H1 (cell line): Measurements from ENCODE around the gene ABCD1. TPM values are rescaled to one million over a fixed set of nuclear protein-coding genes. Genes with fewer than 3 reads are reported as not detected.
A peak's percentile ranks its signal among the peaks of the same experiment; 100 is the strongest.

ENCODE experiments used
- CTCF ChIA-PET: fragments of 300-600 bp; sonication (Branson Sonifier 250); formaldehyde crosslinking; loops from one replicate; lab custom pipeline; 2021; ENCODE audit not compliant: partially characterized antibody; lab: Charles Lee
- POLR2A ChIA-PET: fragments of 300-600 bp; sonication (Branson Sonifier 250); formaldehyde crosslinking; loops from one replicate; lab custom pipeline; 2021; ENCODE audit warnings: inconsistent platforms; ENCODE audit not compliant: partially characterized antibody; lab: Charles Lee
- DNase-seq, 2 experiments: peaks; one replicate each; pipeline versions ENCODE4 v3.0.0 to v3.0.0-alpha.2; 2010 to 2022; ENCODE audit warnings: low spot score in 2 of 2, low read depth in 1 of 2, mixed read lengths in 1 of 2
- FAIRE-seq: peaks from 2 replicates; lab custom pipeline; 2011; peaks lifted over from hg19 to GRCh38; lab: Jason Lieb, UNC
- H2AFZ ChIP-seq: 2 replicates; pipeline ENCODE4 v1.8.1; 2012; ENCODE audit warnings: low read length, inconsistent platforms
- H2AK5ac ChIP-seq: 2 replicates; pipeline ENCODE4 v1.6.1; 2013; ENCODE audit warnings: low read depth, low read length
- H2BK120ac ChIP-seq: replicated peaks from 2 replicates; pipeline ENCODE3; 2013; ENCODE audit warnings: low read depth, low read length, inconsistent platforms
- H2BK12ac ChIP-seq: 2 replicates; pipeline ENCODE4 v1.6.1; 2013; ENCODE audit warnings: low read depth, low read length
- H2BK15ac ChIP-seq: 2 replicates; pipeline ENCODE4 v1.6.1; 2013; ENCODE audit warnings: low read length
- H2BK20ac ChIP-seq: 2 replicates; pipeline ENCODE4 v1.6.1; 2013; ENCODE audit warnings: low read length
- H2BK5ac ChIP-seq: 2 replicates; pipeline ENCODE4 v1.6.1; 2013; ENCODE audit warnings: low read depth, low read length
- H3K14ac ChIP-seq: 2 replicates; pipeline ENCODE4 v1.6.1; 2013; ENCODE audit warnings: inconsistent platforms; ENCODE audit not compliant: insufficient read length
- H3K18ac ChIP-seq: 2 replicates; pipeline ENCODE4 v1.6.1; 2013; ENCODE audit warnings: low read length; ENCODE audit errors: extremely low read depth
- H3K23ac ChIP-seq: 2 replicates; pipeline ENCODE4 v1.6.1; 2013; ENCODE audit warnings: inconsistent platforms; ENCODE audit not compliant: insufficient read length
- H3K23me2 ChIP-seq: 2 replicates; pipeline ENCODE4 v1.6.1; 2013; ENCODE audit warnings: low read depth, low read length
- H3K27ac ChIP-seq: 2 replicates; pipeline ENCODE4 v1.6.1; 2011; ENCODE audit warnings: low read depth, low read length, inconsistent platforms
- H3K27me3 ChIP-seq, 4 experiments: replicated peaks in 1 of 4; 1 replicate in 1 of 4; 2 replicates in 3 of 4; pipeline versions ENCODE4 v1.6.1 to v1.8.1; 2011 to 2013; ENCODE audit warnings: low read length in 3 of 4, mild to moderate bottlenecking in 3 of 4, inconsistent platforms in 2 of 4, mixed read lengths in 2 of 4, moderate library complexity in 1 of 4; ENCODE audit not compliant: control insufficient read depth in 3 of 4, insufficient read depth in 3 of 4; ENCODE audit errors: extremely low read depth in 1 of 4
- H3K36me3 ChIP-seq, 4 experiments: 2 replicates each; pipeline versions ENCODE4 v1.6.1 to v1.8.1; 2011 to 2013; ENCODE audit warnings: mild to moderate bottlenecking in 4 of 4, low read length in 3 of 4, moderate library complexity in 2 of 4, control low read depth in 1 of 4, inconsistent platforms in 1 of 4; ENCODE audit not compliant: insufficient read depth in 4 of 4, control insufficient read depth in 2 of 4
- H3K4ac ChIP-seq: replicated peaks from 2 replicates; pipeline ENCODE3; 2013; ENCODE audit warnings: low read length, low read depth, mixed read lengths, inconsistent platforms; ENCODE audit not compliant: insufficient read length
- H3K4me1 ChIP-seq, 4 experiments: replicated peaks in 1 of 4; 1 replicate in 1 of 4; 2 replicates in 3 of 4; pipeline versions ENCODE4 v1.6.1 to v1.8.1; 2011 to 2013; ENCODE audit warnings: low read length in 3 of 4, inconsistent platforms in 2 of 4, mixed read lengths in 1 of 4; ENCODE audit not compliant: insufficient read depth in 4 of 4, control insufficient read depth in 3 of 4
- H3K4me2 ChIP-seq, 2 experiments: 2 replicates each; pipeline versions ENCODE4 v1.6.1 to v1.8.1; 2011 to 2013; ENCODE audit warnings: low read depth in 2 of 2, low read length in 2 of 2, control low read depth in 1 of 2, inconsistent platforms in 1 of 2, mild to moderate bottlenecking in 1 of 2; ENCODE audit not compliant: insufficient read depth in 1 of 2
- H3K4me3 ChIP-seq, 4 experiments: fragments of 200-600, 300-600 bp in 1 of 4; sonication (generic), shearing (Covaris generic), sonication (Bioruptor Twin) in 1 of 4; 2 replicates each; pipeline versions ENCODE4 v1.5.1 to v1.8.1; 2011 to 2016; ENCODE audit warnings: low read length in 4 of 4, low read depth in 3 of 4, control low read depth in 2 of 4, inconsistent platforms in 2 of 4, mild to moderate bottlenecking in 2 of 4, mixed read lengths in 1 of 4, moderate library complexity in 1 of 4; ENCODE audit not compliant: insufficient read depth in 2 of 4; ENCODE audit errors: extremely low read depth in 1 of 4
- H3K56ac ChIP-seq: replicated peaks from 2 replicates; pipeline ENCODE3; 2013; ENCODE audit warnings: low read depth, mild to moderate bottlenecking, mixed read lengths, low read length, inconsistent platforms; ENCODE audit not compliant: insufficient read length
- H3K79me1 ChIP-seq: 2 replicates; pipeline ENCODE4 v1.6.1; 2013; ENCODE audit warnings: low read depth, low read length, control low read depth
- H3K79me2 ChIP-seq, 2 experiments: 2 replicates each; pipeline versions ENCODE4 v1.6.1 to v1.8.1; 2012 to 2013; ENCODE audit warnings: low read length in 2 of 2, mild to moderate bottlenecking in 2 of 2, inconsistent platforms in 1 of 2; ENCODE audit not compliant: insufficient read depth in 2 of 2, control insufficient read depth in 1 of 2
- H3K9ac ChIP-seq, 4 experiments: replicated peaks in 1 of 4; 1 replicate in 1 of 4; 2 replicates in 3 of 4; pipeline versions ENCODE4 v1.6.1 to v1.8.1; 2011 to 2013; ENCODE audit warnings: low read depth in 3 of 4, low read length in 3 of 4, control low read depth in 2 of 4, mild to moderate bottlenecking in 2 of 4, moderate library complexity in 2 of 4, inconsistent platforms in 1 of 4; ENCODE audit errors: extremely low read depth in 1 of 4
- H3K9me3 ChIP-seq, 2 experiments: 2 replicates each; pipeline versions ENCODE4 v1.6.1 to v1.8.1; 2012 to 2013; ENCODE audit warnings: mild to moderate bottlenecking in 2 of 2, moderate library complexity in 2 of 2, control low read depth in 1 of 2, inconsistent platforms in 1 of 2, low read depth in 1 of 2, low read length in 1 of 2, mixed read lengths in 1 of 2; ENCODE audit not compliant: insufficient read depth in 2 of 2
- H4K20me1 ChIP-seq, 2 experiments: replicated peaks in 1 of 2; 2 replicates each; pipeline versions ENCODE3 to v1.8.1; 2011 to 2013; ENCODE audit warnings: inconsistent platforms in 2 of 2, low read length in 2 of 2, mild to moderate bottlenecking in 1 of 2; ENCODE audit not compliant: insufficient read depth in 2 of 2, control insufficient read depth in 1 of 2
- H4K5ac ChIP-seq: 2 replicates; pipeline ENCODE4 v1.6.1; 2013; ENCODE audit warnings: low read length, low read depth, mixed read lengths, inconsistent platforms; ENCODE audit not compliant: insufficient read length
- H4K8ac ChIP-seq: 2 replicates; pipeline ENCODE4 v1.8.0; 2013; ENCODE audit warnings: mild to moderate bottlenecking, moderate library complexity, low read length, inconsistent platforms; ENCODE audit not compliant: insufficient read depth; ENCODE audit errors: extremely low read depth
- H4K91ac ChIP-seq: replicated peaks from 2 replicates; pipeline ENCODE3; 2013; ENCODE audit warnings: low read length, mixed read lengths, inconsistent platforms; ENCODE audit not compliant: insufficient read length
- SP1 ChIP-seq: IDR thresholded peaks from 2 replicates; pipeline ENCODE4 v1.6.1; 2011; ENCODE audit warnings: low read depth, low read length
- whole genome bisulfite sequencing, 2 experiments: shearing (Covaris generic) in 1 of 2; methylation state at CpG; one replicate each; pipeline versions ENCODE4 v1.1.6 to v1.1.7; 2013 to 2015; ENCODE audit warnings: low lambda C conversion rate in 2 of 2, mixed read lengths in 2 of 2, inconsistent platforms in 1 of 2, low coverage in 1 of 2, missing lambda C conversion rate in 1 of 2; ENCODE audit not compliant: insufficient replicate concordance in 2 of 2, insufficient coverage in 1 of 2, insufficient read length in 1 of 2; ENCODE audit errors: extremely low coverage in 1 of 2, missing lambda C conversion rate in 1 of 2; 5-methylcytosine and 5-hydroxymethylcytosine counted together
- polyA plus RNA-seq, 7 experiments: library from polyadenylated mRNA; depleted of rRNA in 3 of 7; stranded (reverse) in 5 of 7; unstranded in 2 of 7; fragments of >200 nt in 5 of 7; fragments of 200-250 nt in 2 of 7; gene quantifications; 1 replicate in 5 of 7; 2 replicates in 1 of 7; 4 replicates in 1 of 7; pipeline versions ENCODE4 v1.2.1 to v1.2.3, GENCODE V29; 2011 to 2013; ENCODE audit warnings: missing spikeins in 2 of 7, mixed read lengths in 2 of 7
- total RNA-seq: library from RNA; stranded (reverse); fragmentation: NEBNext Ultra II Directional; extraction: Animal tissue kit (Norgen Biotek cat#: 25700); gene quantifications from 2 replicates; pipeline ENCODE4 v1.2.1, GENCODE V29; 2021

ABCD1 gene
- total and polyA plus RNA-seq, 2 of the 8 experiments (the other 6 are each of a cell fraction or from before 2014, with no cell fraction given) = 3.1 to 6.6 TPM

DNA sequence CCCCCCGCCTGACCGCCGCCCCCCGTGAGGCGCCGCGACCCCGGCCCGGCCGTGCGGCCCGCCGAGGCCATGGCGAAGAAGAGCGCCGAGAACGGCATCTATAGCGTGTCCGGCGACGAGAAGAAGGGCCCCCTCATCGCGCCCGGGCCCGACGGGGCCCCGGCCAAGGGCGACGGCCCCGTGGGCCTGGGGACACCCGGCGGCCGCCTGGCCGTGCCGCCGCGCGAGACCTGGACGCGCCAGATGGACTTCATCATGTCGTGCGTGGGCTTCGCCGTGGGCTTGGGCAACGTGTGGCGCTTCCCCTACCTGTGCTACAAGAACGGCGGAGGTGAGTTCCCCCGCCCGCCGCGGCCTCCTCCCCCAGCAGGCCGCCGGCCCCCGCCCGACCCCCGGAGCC lies 36.1 kb upstream of the ABCD1 start:
- H3K4me2 ChIP-seq = peak overlapping the region in 1 of 2 experiments; percentile 42; a peak in 2 of 4 replicates
- peaks cover 0 to 27% (median 11%) of the 10 kb centered on the region in 4 experiments; a peak in 6 of 7 replicates for H3K4me1 ChIP-seq
- H3K9ac ChIP-seq = peak overlapping the region; percentile 37 to 64 (median 48); a peak in 6 of 7 replicates
- peaks cover 0 to 13% of the 10 kb centered on the region in 2 experiments; a peak in 3 of 4 replicates for H3K79me2 ChIP-seq
- no peak overlapping the region for H2BK5ac ChIP-seq
- no peak for FAIRE-seq
- H3K4ac ChIP-seq = no peak overlapping the region
- 3% methylated on average over 8 of the region's 57 CpGs; no CpG with 5 or more reads in 1 of the 2 experiments for WGBS, 2 experiments
- H3K23ac ChIP-seq = no peak overlapping the region
- no peak overlapping the region for H2BK20ac ChIP-seq
- no peak overlapping the region for H3K56ac ChIP-seq
- no peaks in the 10 kb centered on the region for H3K27me3 ChIP-seq
- H2BK15ac ChIP-seq = no peak overlapping the region
- H3K18ac ChIP-seq = no peak overlapping the region
- H3K4me3 ChIP-seq = peak overlapping the region; percentile 47 to 58 (median 51)
- peaks cover 2 to 3% of the 10 kb centered on the region in 2 experiments for H4K20me1 ChIP-seq
- POLR2A ChIA-PET = no interaction called here
- H4K91ac ChIP-seq = no peak overlapping the region
- no peak overlapping the region for H2AFZ ChIP-seq
- DNase-seq = no peak
- H3K9me3 ChIP-seq = peaks cover 2% of the 10 kb centered on the region in 2 experiments; a peak in 2 of 4 replicates
- no peak overlapping the region for H3K14ac ChIP-seq
- no peak overlapping the region for H3K27ac ChIP-seq
- H4K8ac ChIP-seq = no peak overlapping the region
- H4K5ac ChIP-seq = no peak overlapping the region
- no peak overlapping the region for H2AK5ac ChIP-seq
- H3K36me3 ChIP-seq = peaks cover 0 to 26% (median 2%) of the 10 kb centered on the region in 4 experiments; a peak in 5 of 8 replicates
- no peaks in the 10 kb centered on the region; the same call in 1 of the 2 replicates for H3K79me1 ChIP-seq
- no peaks in the 10 kb centered on the region for H3K23me2 ChIP-seq
- no peak overlapping the region for H2BK12ac ChIP-seq
- CTCF ChIA-PET = no interaction called here
- H2BK120ac ChIP-seq = no peak overlapping the region
- no peak for TF ChIP-seq SP1
